MM.1S (cell line): ENCODE results near the gene TMC3.

ENCODE experiments used
- DNase-seq: peaks from one replicate; pipeline ENCODE4 v3.0.0-alpha.2; 2015
- H2AFZ ChIP-seq: fragments of 300-600 bp; sonication (generic); 2 replicates; pipeline ENCODE4 v1.6.0; 2016; ENCODE audit warnings: antibody characterized with exemption, low read length
- H3F3A ChIP-seq: fragments of 300-600 bp; sonication (generic); 2 replicates; pipeline ENCODE4 v1.6.1; 2016; ENCODE audit warnings: mild to moderate bottlenecking, antibody characterized with exemption, low read length, moderate library complexity, mixed read lengths; ENCODE audit not compliant: insufficient read depth
- H3K27ac ChIP-seq: fragments of 300-600 bp; sonication (generic); 2 replicates; pipeline ENCODE4 v1.5.1; 2016; ENCODE audit warnings: mild to moderate bottlenecking, low read length
- H3K27me3 ChIP-seq: fragments of 300-600 bp; sonication (generic); replicated peaks from 2 replicates; pipeline ENCODE4 v1.6.0; 2016; ENCODE audit warnings: low read length; ENCODE audit not compliant: insufficient read depth
- H3K36me3 ChIP-seq: fragments of 300-600 bp; sonication (generic); replicated peaks from 2 replicates; pipeline ENCODE4 v1.6.1; 2016; ENCODE audit warnings: mild to moderate bottlenecking, low read length, mixed read lengths; ENCODE audit not compliant: insufficient read depth
- H3K4me1 ChIP-seq: fragments of 300-600 bp; sonication (generic); 2 replicates; pipeline ENCODE4 v1.6.1; 2016; ENCODE audit warnings: low read length, mixed read lengths
- H3K4me2 ChIP-seq: fragments of 300-600 bp; sonication (generic); 2 replicates; pipeline ENCODE4 v1.6.0; 2016; ENCODE audit warnings: low read depth, low read length
- H3K4me3 ChIP-seq: fragments of 300-600 bp; sonication (generic); 2 replicates; pipeline ENCODE4 v1.5.1; 2016; ENCODE audit warnings: low read length, mixed read lengths
- H3K79me2 ChIP-seq: fragments of 300-600 bp; sonication (generic); 2 replicates; pipeline ENCODE4 v1.6.1; 2016; ENCODE audit warnings: mixed run types, low read length, mixed read lengths
- H3K9ac ChIP-seq: fragments of 300-600 bp; sonication (generic); 2 replicates; pipeline ENCODE4 v1.6.1; 2016; ENCODE audit warnings: low read length, mixed read lengths
- H3K9me2 ChIP-seq: fragments of 300-600 bp; sonication (generic); replicated peaks from 2 replicates; pipeline ENCODE4 v1.6.1; 2016; ENCODE audit warnings: mild to moderate bottlenecking, low read length, mixed read lengths; ENCODE audit not compliant: insufficient read depth
- H3K9me3 ChIP-seq: fragments of 300-600 bp; sonication (generic); replicated peaks from 2 replicates; pipeline ENCODE4 v1.6.1; 2016; ENCODE audit warnings: mild to moderate bottlenecking, low read length, mixed read lengths; ENCODE audit not compliant: insufficient read depth
- H4K20me1 ChIP-seq: fragments of 300-600 bp; sonication (generic); 2 replicates; pipeline ENCODE4 v1.6.1; 2016; ENCODE audit warnings: mild to moderate bottlenecking, low read length, moderate library complexity, mixed read lengths; ENCODE audit not compliant: insufficient read depth
- EZH2 ChIP-seq: fragments of 300-600 bp; sonication (generic); optimal IDR thresholded peaks from 2 replicates; pipeline ENCODE3; 2017; ENCODE audit warnings: low read depth, mild to moderate bottlenecking, antibody characterized with exemption, low read length, mixed read lengths
- EZH2phosphoT487 ChIP-seq: fragments of 300-600 bp; sonication (generic); IDR thresholded peaks from 2 replicates; pipeline ENCODE4 v1.6.1; 2018; ENCODE audit warnings: antibody characterized with exemption, low read length
- TF ChIP-seq, protein P1 (sequence below): fragments of 300-600 bp; sonication (generic); IDR thresholded peaks from 2 replicates; pipeline ENCODE4 v1.5.1; 2016; ENCODE audit warnings: antibody characterized with exemption, low read length, mixed read lengths

The TMC3 gene

GRCh38 chr15:81310480-81310879 is 63.5 kb downstream of the TMC3 start:
- H3K27me3 ChIP-seq = no peaks in the 10 kb centered on the region
- H3K4me3 ChIP-seq = no peak overlapping the region
- H3F3A ChIP-seq = peaks cover 42% of the 10 kb centered on the region
- no peak overlapping the region for H2AFZ ChIP-seq
- DNase-seq = no peak
- H3K4me2 ChIP-seq = no peak overlapping the region
- H3K36me3 ChIP-seq = peaks cover 10% of the 10 kb centered on the region
- peak overlapping the region; percentile 2; the same call in 1 of the 2 replicates for H3K27ac ChIP-seq
- peaks cover 64% of the 10 kb centered on the region for H3K79me2 ChIP-seq
- no peak overlapping the region for H3K9ac ChIP-seq
- no peaks in the 10 kb centered on the region for H3K9me3 ChIP-seq
- H4K20me1 ChIP-seq = no peaks in the 10 kb centered on the region
- TF ChIP-seq EZH2phosphoT487 (no peak), EZH2 (no peak)
- TF ChIP-seq, protein P1, sequence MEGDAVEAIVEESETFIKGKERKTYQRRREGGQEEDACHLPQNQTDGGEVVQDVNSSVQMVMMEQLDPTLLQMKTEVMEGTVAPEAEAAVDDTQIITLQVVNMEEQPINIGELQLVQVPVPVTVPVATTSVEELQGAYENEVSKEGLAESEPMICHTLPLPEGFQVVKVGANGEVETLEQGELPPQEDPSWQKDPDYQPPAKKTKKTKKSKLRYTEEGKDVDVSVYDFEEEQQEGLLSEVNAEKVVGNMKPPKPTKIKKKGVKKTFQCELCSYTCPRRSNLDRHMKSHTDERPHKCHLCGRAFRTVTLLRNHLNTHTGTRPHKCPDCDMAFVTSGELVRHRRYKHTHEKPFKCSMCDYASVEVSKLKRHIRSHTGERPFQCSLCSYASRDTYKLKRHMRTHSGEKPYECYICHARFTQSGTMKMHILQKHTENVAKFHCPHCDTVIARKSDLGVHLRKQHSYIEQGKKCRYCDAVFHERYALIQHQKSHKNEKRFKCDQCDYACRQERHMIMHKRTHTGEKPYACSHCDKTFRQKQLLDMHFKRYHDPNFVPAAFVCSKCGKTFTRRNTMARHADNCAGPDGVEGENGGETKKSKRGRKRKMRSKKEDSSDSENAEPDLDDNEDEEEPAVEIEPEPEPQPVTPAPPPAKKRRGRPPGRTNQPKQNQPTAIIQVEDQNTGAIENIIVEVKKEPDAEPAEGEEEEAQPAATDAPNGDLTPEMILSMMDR = no peak
- no peaks in the 10 kb centered on the region for H3K9me2 ChIP-seq
- H3K4me1 ChIP-seq = 0 out of 2 replicates have a peak, but pooled peaks cover 1% of the 10 kb centered on the region

GRCh38 chr15:81309647-81310450 is 64.2 kb downstream of the TMC3 start:
- H3F3A ChIP-seq = peaks cover 42% of the 10 kb centered on the region
- H3K9me3 ChIP-seq = no peaks in the 10 kb centered on the region
- peaks cover 6% of the 10 kb centered on the region for H3K4me1 ChIP-seq
- TF ChIP-seq EZH2phosphoT487 (no peak), EZH2 (no peak)
- TF ChIP-seq, protein P1 = no peak
- H3K27ac ChIP-seq = peak overlapping the region; percentile 2; the same call in 1 of the 2 replicates
- no peaks in the 10 kb centered on the region for H4K20me1 ChIP-seq
- H3K79me2 ChIP-seq = peaks cover 64% of the 10 kb centered on the region
- H3K9me2 ChIP-seq = no peaks in the 10 kb centered on the region
- H3K27me3 ChIP-seq = no peaks in the 10 kb centered on the region
- H3K4me3 ChIP-seq = no peak overlapping the region
- H3K4me2 ChIP-seq = no peak overlapping the region
- H3K36me3 ChIP-seq = peaks cover 10% of the 10 kb centered on the region
- H3K9ac ChIP-seq = no peak overlapping the region
- no peak overlapping the region for H2AFZ ChIP-seq
- no peak for DNase-seq

DNA sequence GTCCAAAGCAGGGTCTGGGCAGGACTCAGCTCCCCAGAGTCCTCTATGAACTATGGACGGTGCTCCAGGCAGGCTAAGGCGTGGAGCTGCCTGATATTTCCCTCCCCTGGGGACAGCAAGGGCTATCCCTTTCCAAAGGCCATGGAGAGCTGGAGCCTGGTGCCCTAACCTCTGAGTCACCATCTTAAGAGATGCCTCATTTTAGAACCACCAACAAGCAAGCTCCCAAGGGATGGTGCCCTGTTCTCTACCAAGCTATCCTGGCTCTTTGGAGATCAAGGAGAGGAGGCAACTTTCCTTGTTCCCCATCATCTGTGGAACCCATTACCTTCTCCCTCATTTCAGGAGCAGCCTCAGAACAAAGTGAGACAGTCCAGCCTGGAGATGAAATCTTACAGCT is 65.8 kb downstream of the TMC3 start:
- Histone ChIP-seq H3K4me2 (no peak overlapping the region), H3K9me2 (no peaks in the 10 kb centered on the region), H3K9ac (no peak overlapping the region), H3K9me3 (no peaks in the 10 kb centered on the region), H3K27ac (no peak overlapping the region; the same call in 1 of the 2 replicates), H3K4me1 (peaks cover 22% of the 10 kb centered on the region), H3K27me3 (no peaks in the 10 kb centered on the region), H2AFZ (no peak overlapping the region), H4K20me1 (no peaks in the 10 kb centered on the region), H3K4me3 (no peak overlapping the region), H3F3A (peaks cover 48% of the 10 kb centered on the region), H3K36me3 (peaks cover 4% of the 10 kb centered on the region), H3K79me2 (peaks cover 68% of the 10 kb centered on the region)
- TF ChIP-seq EZH2 (no peak), EZH2phosphoT487 (no peak)
- TF ChIP-seq, protein P1 = no peak
- DNase-seq = no peak
